Measurements from ENCODE around the gene KAZN.
A peak's percentile ranks its signal among the peaks of the same experiment; 100 is the strongest.

KAZN gene

GRCh38 chr1:14648896-14649855, 50.7 kb downstream of the KAZN start:
- no peak for DNase-seq

GRCh38 chr1:14649976-14650375, 51.5 kb downstream of the KAZN start:
- DNase-seq: no peak

GRCh38 chr1:14650951-14651350, 52.5 kb downstream of the KAZN start:
- DNase-seq: no peak

GRCh38 chr1:14652840-14653239, 54.4 kb downstream of the KAZN start:
- no peak for DNase-seq

- no peak for DNase-seq
Measured at GRCh38 chr1:14653461-14653960, 55.0 kb downstream of the KAZN start.

GRCh38 chr1:14654554-14654953, 56.1 kb downstream of the KAZN start:
- no peak for DNase-seq

- no peak for DNase-seq
Measured at GRCh38 chr1:14655385-14655784, 56.9 kb downstream of the KAZN start.

- no peak for DNase-seq
Measured at GRCh38 chr1:14656384-14656937, 58.0 kb downstream of the KAZN start.

GRCh38 chr1:14658642-14659041, 60.2 kb downstream of the KAZN start:
- DNase-seq: no peak

GRCh38 chr1:14659913-14660312, 61.4 kb downstream of the KAZN start:
- DNase-seq: no peak

- DNase-seq: no peak
Measured at GRCh38 chr1:14660801-14661200, 62.3 kb downstream of the KAZN start.

GRCh38 chr1:14661222-14661621, 62.7 kb downstream of the KAZN start:
- DNase-seq: no peak

GRCh38 chr1:14662116-14662515, 63.6 kb downstream of the KAZN start:
- peak; percentile 48 for DNase-seq

GRCh38 chr1:14663773-14664172, 65.3 kb downstream of the KAZN start:
- DNase-seq: no peak

GRCh38 chr1:14666373-14666772, 67.9 kb downstream of the KAZN start:
- DNase-seq: no peak

- DNase-seq: no peak
Measured at GRCh38 chr1:14666962-14667650, 68.6 kb downstream of the KAZN start.

GRCh38 chr1:14667651-14667984, 69.1 kb downstream of the KAZN start:
- no peak for DNase-seq

- no peak for DNase-seq
Measured at GRCh38 chr1:14668538-14668937, 70.1 kb downstream of the KAZN start.

- no peak for DNase-seq
Measured at GRCh38 chr1:14672005-14672404, 73.5 kb downstream of the KAZN start.

GRCh38 chr1:14674030-14674429, 75.5 kb downstream of the KAZN start:
- DNase-seq: no peak

GRCh38 chr1:14676400-14676799, 77.9 kb downstream of the KAZN start:
- no peak for DNase-seq

- no peak for DNase-seq
Measured at GRCh38 chr1:14677292-14677971, 78.9 kb downstream of the KAZN start.

- no peak for DNase-seq
Measured at GRCh38 chr1:14678011-14678638, 79.6 kb downstream of the KAZN start.
